ENCODE measurements around the gene PSMD8.
"Not testable (repeated sequence)": the region's sequence is repeated elsewhere in the genome, so short reads cannot be mapped to it uniquely, and the experiment has no call there.

PSMD8 gene

GRCh38 chr19:38355728-38356725 lies 18.3 kb upstream of the PSMD8 start:
- no peaks in the 10 kb centered on the region for H3K9me3 Mint-ChIP-seq (ENCODE audit: low read depth)
- no peaks in the 10 kb centered on the region for H3K27me3 Mint-ChIP-seq
- no peak overlapping the region for H3K4me3 Mint-ChIP-seq
- H3K27ac Mint-ChIP-seq: no peak overlapping the region
- peaks cover 4% of the 10 kb centered on the region for H3K4me1 Mint-ChIP-seq (ENCODE audit: low read depth)
- no peaks in the 10 kb centered on the region for H3K36me3 Mint-ChIP-seq

- Mint-ChIP-seq H3K4me1 (ENCODE audit: low read depth) (peaks cover 8% of the 10 kb centered on the region), H3K27ac (no peak overlapping the region), H3K4me3 (no peak overlapping the region), H3K9me3 (ENCODE audit: low read depth) (no peaks in the 10 kb centered on the region), H3K36me3 (no peaks in the 10 kb centered on the region), H3K27me3 (no peaks in the 10 kb centered on the region)
Observed at GRCh38 chr19:38358071-38358470, 16.3 kb upstream of the PSMD8 start.

- Mint-ChIP-seq H3K27ac (no peak overlapping the region), H3K9me3 (ENCODE audit: low read depth) (no peaks in the 10 kb centered on the region), H3K36me3 (no peaks in the 10 kb centered on the region), H3K27me3 (no peaks in the 10 kb centered on the region), H3K4me1 (ENCODE audit: low read depth) (peaks cover 10% of the 10 kb centered on the region), H3K4me3 (peak overlapping the region; percentile 3)
Observed at GRCh38 chr19:38359242-38360021, 14.9 kb upstream of the PSMD8 start.

GRCh38 chr19:38360351-38360750 lies 14.0 kb upstream of the PSMD8 start:
- no peaks in the 10 kb centered on the region for H3K36me3 Mint-ChIP-seq
- H3K27me3 Mint-ChIP-seq: no peaks in the 10 kb centered on the region
- H3K4me1 Mint-ChIP-seq (ENCODE audit: low read depth): peaks cover 10% of the 10 kb centered on the region
- peak overlapping the region; percentile 81 for H3K4me3 Mint-ChIP-seq
- H3K9me3 Mint-ChIP-seq (ENCODE audit: low read depth): no peaks in the 10 kb centered on the region
- no peak overlapping the region for H3K27ac Mint-ChIP-seq

GRCh38 chr19:38360839-38361631 lies 13.3 kb upstream of the PSMD8 start:
- Mint-ChIP-seq H3K27ac (no peak overlapping the region), H3K4me3 (peak overlapping the region; percentile 81), H3K4me1 (ENCODE audit: low read depth) (peaks cover 10% of the 10 kb centered on the region), H3K9me3 (ENCODE audit: low read depth) (no peaks in the 10 kb centered on the region), H3K36me3 (no peaks in the 10 kb centered on the region), H3K27me3 (no peaks in the 10 kb centered on the region)

DNA sequence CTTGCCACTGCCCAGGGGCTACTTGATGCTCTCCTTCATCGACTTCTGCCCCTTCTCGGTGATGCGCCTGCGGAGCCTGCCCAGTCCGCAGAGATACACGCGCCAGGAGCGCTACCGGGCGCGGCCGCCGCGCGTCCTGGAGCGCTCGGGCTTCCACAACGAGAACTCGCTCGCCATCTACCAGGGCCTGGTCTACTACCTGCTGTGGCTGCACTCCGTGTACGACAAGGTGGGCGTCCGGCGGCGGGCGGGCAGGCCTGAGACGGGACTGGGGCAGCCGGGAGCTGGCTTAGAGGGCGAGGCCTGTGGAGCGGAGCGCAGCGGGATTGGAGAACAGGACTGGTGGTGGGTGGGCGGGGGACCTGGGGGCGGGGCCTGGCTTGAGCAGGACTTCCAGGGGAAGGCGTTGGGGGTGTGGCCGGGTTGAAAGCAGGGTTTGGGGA lies 12.7 kb upstream of the PSMD8 start:
- Mint-ChIP-seq H3K4me1 (ENCODE audit: low read depth) (peaks cover 10% of the 10 kb centered on the region), H3K9me3 (ENCODE audit: low read depth) (no peaks in the 10 kb centered on the region), H3K36me3 (no peaks in the 10 kb centered on the region), H3K27me3 (peaks cover 2% of the 10 kb centered on the region), H3K4me3 (peak overlapping the region; percentile 81), H3K27ac (no peak overlapping the region)

GRCh38 chr19:38362076-38362945 lies 12.1 kb upstream of the PSMD8 start:
- no peaks in the 10 kb centered on the region for H3K36me3 Mint-ChIP-seq
- H3K9me3 Mint-ChIP-seq (ENCODE audit: low read depth): no peaks in the 10 kb centered on the region
- peaks cover 10% of the 10 kb centered on the region for H3K4me1 Mint-ChIP-seq (ENCODE audit: low read depth)
- peaks cover 2% of the 10 kb centered on the region for H3K27me3 Mint-ChIP-seq
- H3K4me3 Mint-ChIP-seq: peak overlapping the region; percentile 81
- no peak overlapping the region for H3K27ac Mint-ChIP-seq

DNA sequence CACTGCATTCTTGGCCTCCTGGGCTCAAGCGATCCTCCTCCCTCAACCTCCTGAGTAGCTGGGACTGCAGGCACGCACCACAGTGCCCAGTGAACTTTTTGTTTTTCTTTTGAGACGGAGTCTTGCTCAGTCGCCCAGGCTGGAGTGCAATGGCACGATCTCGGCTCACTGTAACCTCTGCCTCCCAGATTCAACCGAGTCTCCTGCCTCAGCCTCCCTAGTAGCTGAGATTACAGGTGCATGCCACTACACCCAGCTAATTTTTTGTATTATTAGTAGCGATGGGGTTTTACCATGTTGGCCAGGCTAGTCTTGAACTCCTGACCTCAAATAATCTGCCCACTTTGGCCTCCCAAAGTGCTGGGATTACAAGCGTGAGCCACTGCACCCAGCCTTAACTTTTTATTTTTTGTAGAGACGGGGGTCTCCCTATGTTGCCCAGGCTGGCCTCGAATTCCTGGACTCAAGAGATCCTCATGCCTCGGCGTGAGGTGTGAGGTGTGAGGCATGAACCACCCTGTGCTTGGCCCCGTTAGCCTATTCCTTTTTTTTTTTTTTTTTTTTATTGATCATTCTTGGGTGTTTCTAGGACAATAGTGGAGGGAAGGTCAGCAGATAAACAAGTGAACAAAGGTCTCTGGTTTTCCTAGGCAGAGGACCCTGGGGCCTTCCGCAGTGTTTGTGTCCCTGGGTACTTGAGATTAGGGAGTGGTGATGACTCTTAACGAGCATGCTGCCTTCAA lies 11.3 kb upstream of the PSMD8 start:
- H3K27me3 Mint-ChIP-seq; H3K9me3 Mint-ChIP-seq (ENCODE audit: low read depth); H3K27ac Mint-ChIP-seq; H3K4me1 Mint-ChIP-seq (ENCODE audit: low read depth); H3K36me3 Mint-ChIP-seq: not testable (repeated sequence)
- peak overlapping the region; percentile 81 for H3K4me3 Mint-ChIP-seq

GRCh38 chr19:38367041-38367440 lies 7.3 kb upstream of the PSMD8 start:
- H3K4me3 Mint-ChIP-seq: no peak overlapping the region
- H3K27me3 Mint-ChIP-seq: peaks cover 6% of the 10 kb centered on the region
- no peaks in the 10 kb centered on the region for H3K36me3 Mint-ChIP-seq
- peaks cover 5% of the 10 kb centered on the region for H3K4me1 Mint-ChIP-seq (ENCODE audit: low read depth)
- H3K9me3 Mint-ChIP-seq (ENCODE audit: low read depth): no peaks in the 10 kb centered on the region
- no peak overlapping the region for H3K27ac Mint-ChIP-seq

- peaks cover 1% of the 10 kb centered on the region for H3K4me1 Mint-ChIP-seq (ENCODE audit: low read depth)
- H3K4me3 Mint-ChIP-seq: no peak overlapping the region
- no peaks in the 10 kb centered on the region for H3K36me3 Mint-ChIP-seq
- no peak overlapping the region for H3K27ac Mint-ChIP-seq
- peaks cover 6% of the 10 kb centered on the region for H3K27me3 Mint-ChIP-seq
- H3K9me3 Mint-ChIP-seq (ENCODE audit: low read depth): no peaks in the 10 kb centered on the region
Observed at GRCh38 chr19:38369584-38369983, 4.8 kb upstream of the PSMD8 start.

DNA sequence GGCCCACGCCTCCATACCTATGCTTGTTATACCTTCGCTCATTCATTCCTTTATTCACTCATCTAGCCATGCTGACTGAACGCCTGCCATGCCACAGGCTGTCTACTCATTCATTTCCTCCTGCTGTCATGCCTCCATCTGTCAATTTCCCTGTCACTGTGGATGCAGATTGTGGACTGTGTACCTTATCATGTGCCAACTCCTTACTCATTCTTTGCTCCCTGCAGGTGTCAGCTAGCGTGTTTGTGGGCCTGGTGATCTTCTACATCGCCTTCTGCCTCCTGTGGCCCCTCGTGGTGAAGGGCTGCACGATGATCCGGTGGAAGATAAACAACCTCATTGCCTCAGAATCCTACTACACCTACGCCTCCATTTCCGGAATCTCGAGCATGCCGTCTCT lies 4.1 kb upstream of the PSMD8 start:
- Mint-ChIP-seq H3K4me3 (no peak overlapping the region), H3K4me1 (ENCODE audit: low read depth) (peaks cover 9% of the 10 kb centered on the region), H3K27ac (no peak overlapping the region), H3K27me3 (peaks cover 6% of the 10 kb centered on the region), H3K36me3 (peaks cover 5% of the 10 kb centered on the region), H3K9me3 (ENCODE audit: low read depth) (no peaks in the 10 kb centered on the region)

DNA sequence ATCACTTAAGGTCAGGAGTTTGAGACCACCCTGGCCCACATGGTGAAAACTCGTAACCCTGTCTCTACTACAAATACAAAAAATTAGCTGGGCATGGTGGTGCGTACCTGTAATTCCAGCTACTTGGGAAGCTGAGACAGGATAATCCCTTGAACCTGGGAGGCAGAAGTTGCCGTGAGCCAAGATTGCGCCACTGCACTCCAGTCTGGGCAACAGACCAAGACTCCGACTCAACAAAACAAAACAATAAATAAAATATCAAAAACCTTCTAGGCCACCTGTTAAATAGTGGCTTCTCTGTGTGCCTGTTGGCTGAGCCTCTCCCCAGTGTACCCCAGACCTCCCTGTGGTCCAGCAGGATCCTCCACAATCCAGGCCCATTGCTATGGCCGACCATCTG lies 3.3 kb upstream of the PSMD8 start:
- Mint-ChIP-seq H3K27ac (no peak overlapping the region), H3K27me3 (peaks cover 6% of the 10 kb centered on the region), H3K4me3 (no peak overlapping the region), H3K9me3 (ENCODE audit: low read depth) (no peaks in the 10 kb centered on the region), H3K36me3 (peaks cover 5% of the 10 kb centered on the region), H3K4me1 (ENCODE audit: low read depth) (peaks cover 16% of the 10 kb centered on the region)

- Mint-ChIP-seq H3K36me3 (peaks cover 9% of the 10 kb centered on the region), H3K4me3 (peak overlapping the region; percentile 99), H3K4me1 (ENCODE audit: low read depth) (peaks cover 22% of the 10 kb centered on the region), H3K27me3 (peaks cover 2% of the 10 kb centered on the region), H3K27ac (peak overlapping the region; percentile 98), H3K9me3 (ENCODE audit: low read depth) (no peaks in the 10 kb centered on the region)
Observed at GRCh38 chr19:38373907-38374331, 452 bp upstream of the PSMD8 start.
